ENCODE data around the gene FKRP.

FKRP gene

DNA sequence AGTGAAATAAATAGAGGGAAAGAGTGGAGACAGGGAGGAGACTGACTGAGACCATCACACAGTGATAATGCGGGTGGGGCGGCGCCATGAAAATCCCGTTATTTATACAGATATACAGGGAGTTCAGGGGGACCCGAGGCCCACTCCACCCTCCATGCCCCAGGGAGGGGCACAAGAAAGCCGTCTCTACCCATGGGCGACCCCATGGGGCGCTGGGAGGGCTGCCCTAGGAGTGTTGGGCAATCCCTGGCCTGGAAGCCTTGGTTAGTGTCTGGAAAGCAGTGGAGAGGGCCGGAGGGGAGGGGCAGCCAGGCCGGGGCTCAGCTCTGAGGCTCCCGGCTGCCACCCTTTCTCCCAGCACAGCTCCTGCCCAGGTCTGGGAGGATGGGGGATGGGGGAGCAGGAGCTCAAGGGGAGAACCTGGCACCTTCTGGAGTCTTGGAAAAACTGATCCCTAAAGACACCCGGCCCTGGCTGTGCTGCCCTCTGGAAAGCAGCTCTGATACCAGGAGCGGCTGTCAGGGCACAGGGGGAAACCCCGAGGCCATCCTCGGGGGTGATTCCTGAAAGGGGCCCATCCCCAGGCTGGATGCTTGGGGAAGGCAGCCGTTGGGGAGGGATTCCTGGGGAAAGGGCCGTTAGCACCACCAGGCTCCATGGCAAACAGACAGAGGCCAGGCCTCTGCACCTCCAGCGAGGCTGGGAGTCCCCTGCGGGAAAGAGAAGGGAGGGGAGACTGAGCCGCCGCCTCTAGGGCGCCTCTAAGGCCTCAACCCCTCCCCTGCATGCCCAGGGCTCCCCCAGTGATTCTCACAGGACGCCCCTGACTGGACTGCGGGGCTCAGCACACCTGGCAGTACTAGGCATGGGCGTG lies 26.0 kb upstream of the FKRP start:
- DNase-seq = no peak

DNA sequence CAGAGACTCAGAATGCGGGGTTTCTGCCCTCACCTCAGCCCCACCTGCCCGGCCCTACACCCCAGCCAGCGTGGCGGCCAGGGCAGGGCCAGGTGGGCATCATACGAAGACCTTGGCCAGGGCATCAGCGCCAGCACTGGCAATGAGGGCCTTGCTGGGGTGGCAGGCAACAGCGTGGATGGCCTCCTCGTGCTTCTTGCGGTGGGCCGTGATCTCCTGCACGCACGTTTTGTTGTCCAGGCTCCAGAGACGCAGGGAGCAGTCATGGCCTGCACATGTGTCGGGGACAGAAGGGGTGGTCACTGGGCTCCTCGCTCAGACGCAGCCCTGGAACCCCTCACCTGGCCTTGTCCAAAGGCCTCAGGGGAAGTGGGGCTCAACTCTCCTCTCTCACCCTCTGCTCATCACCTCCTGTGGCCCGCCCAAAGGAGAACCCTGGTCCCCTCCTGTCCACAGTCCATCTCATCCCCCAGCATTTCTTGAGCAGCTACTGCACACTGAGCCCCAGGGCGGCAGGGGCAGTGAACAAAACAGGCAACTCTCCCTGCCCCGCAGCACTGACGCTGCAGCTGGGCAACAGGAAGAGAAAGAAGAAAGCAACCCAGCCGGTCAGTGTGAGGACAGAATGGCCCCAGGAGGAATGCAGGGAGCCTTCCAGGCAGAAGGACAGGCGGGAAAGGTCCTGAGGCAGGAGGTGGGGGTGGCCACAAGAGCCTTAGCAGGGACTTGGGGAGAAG lies 25.2 kb upstream of the FKRP start:
- no peak for DNase-seq

DNA sequence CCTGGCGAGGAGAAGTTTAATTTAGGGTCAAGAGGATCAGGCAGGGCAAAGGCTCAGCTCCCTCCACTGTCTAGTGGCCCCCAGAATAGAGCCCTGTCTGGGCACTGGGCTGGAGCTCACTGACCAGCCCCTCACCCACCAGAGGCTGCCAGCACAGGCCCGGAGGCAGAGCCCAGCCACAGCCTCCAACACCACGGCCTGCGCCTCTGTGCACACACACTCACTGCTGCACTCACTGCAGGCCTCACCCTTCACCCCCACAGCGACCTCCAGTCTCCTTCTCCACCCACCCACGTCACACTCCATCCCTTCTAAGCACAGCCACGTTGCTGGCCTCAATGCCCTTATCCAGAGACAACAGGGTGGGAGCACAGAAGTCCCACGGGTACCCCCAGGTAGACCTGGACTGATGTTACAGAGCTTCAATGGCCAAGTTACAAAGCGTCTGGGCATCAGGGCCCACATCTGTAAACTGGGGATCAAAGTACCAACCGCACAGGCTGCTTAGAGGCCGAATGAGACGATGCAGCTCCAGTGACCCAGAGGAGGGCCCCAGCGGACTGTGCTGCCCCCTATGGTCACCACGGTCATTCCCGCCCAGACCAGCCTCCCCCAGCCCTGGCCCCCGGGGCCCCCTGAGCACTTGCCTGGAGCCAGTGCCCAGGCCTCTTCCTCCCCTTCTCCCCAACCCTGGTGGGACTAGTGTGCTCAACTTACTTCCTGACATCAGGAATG lies 24.4 kb upstream of the FKRP start:
- DNase-seq = no peak

DNA sequence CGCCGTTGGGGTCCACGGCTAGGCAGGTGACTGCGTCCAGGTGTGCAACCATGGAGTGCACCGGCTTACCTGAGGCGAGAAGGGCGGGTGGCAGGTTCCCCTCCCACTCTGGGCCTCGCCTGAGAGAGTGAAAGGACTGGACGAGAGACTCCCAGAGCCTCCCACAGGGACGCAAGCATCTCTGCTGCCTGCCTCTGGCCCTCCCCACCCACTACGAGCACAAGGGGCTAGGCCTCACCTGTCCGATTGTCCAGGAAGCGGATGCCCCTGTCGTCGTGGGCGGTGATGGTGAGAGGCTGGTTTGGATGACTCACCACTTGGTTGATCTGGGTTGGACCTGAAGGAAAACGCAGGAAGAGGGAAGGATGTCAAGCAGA lies 23.9 kb upstream of the FKRP start:
- no peak for DNase-seq

DNA sequence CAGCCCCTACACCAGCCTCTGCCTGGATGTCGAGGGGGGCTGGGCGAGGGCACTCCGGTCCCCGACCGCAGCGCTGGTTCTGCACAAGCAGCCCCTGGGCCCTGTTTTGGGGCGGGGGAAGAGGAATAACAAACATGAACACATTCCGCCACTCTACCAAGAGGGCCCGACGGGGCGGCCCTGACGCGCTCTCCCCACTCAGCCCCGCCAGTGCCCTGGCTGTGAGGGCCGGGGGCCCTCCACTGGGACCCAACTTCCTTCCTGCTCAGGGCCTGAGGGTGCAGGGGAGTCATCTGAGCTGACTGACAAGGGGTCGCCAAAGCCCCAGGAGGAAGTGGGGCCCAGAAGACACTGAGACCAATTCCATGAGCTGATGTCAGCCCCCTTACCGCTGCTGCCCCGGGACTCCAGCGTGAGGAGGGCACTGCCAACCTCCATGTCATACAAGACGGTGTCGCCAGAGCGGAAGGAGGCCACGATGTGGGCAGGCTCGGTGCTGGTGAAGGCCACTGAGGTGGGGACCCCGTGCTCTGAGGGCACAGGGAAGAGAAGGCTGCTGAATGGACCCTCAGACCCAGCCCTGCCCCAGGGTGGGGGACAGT lies 23.3 kb upstream of the FKRP start:
- no peak for DNase-seq

DNA sequence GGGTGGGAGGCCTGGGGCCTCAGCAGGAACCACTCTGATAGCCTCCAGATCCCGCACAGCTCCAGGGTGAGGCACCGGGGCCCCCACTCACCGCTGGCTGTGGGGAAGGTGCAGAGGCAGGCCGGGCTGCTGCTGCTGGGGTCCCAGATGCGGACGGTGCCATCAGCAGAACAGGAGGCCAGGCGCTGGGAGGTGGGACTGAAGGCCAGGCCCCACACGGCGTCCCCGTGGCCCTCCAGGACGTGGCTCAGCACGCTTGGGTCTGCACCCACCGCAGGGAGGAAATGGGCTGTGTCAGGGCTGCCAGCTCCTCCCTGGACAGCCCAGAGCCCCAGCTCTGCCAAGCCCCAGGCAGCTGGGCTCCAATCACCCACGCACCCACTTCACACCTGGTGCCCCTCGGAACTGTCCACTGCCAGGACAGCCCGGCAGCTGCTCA lies 22.8 kb upstream of the FKRP start:
- no peak for DNase-seq

DNA sequence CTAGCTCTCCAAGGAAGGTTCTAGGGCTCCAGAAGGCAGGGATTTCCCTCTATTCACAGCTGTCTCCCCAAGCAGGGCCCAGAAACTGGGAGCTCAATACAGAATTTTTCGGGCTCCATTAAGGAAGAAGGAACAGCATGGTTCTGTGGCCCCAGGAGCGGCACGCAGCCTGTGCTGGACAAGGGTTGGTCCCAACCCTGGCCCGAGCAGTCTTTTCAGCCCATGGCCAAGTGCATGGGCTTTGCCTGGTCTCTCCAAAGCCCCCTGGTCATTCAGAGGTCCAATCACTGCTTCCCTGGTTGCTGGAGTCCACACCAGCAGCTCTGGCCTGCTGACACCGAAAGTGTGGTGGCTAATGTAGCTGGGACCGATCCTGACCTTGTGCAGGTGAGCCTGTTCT lies 22.4 kb upstream of the FKRP start:
- no peak for DNase-seq

DNA sequence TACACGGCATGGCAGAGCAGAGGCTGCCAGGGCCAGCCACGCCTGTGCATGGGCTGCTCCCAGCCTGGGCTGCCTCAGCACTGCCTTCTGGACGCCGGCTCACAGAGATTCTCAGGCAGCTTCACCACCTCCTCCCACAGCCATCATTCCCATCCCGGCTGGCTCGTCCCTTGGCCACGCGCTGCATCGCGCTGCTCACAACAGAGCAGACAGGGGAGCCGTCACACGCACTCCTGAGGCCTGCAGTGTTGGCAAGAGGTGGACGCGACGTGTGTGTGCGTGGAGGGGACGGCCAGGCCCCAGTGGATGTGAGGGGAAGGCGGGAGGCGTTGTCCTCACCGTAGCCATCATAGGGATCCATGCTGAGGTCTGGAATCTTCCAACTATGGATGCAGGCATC lies 21.4 kb upstream of the FKRP start:
- DNase-seq = no peak

DNA sequence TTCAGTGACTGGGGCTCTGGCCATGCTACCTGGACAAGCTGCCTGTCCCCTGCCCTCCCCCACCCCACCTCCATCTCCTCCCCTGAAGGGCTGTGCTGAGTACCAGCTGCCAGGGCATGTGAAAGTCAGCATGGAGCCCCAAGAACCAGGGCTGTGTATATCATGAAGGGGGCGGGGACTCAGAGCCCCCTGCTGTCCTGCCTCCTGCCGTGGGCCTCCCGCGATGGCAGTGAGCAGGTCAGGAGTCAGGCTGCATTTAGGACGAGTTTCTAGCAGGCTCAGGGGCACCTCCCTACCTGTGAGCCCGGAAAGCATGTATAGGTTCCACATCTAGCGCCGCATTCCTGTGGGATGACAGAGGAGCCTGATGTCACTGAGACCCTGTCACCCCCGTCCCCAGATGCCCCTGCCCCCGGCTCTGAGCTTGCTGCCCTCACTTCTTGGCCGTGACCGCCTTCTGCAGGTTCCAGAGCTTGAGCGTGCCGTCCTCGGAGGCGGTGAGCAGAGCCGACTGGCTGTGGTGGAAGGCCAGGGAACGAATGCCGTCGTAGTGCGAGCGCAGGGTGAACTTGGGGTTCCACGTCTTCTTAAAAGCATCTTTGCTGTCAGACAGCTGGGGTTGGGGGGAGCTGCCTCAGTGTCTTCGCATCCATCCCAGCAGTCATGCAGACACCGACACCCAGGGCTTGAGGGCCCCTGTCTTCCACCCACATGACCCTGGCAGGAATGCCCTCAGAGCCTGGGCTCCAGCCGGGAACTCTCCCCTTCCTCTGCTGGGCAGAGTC lies 20.6 kb upstream of the FKRP start:
- no peak for DNase-seq

DNA sequence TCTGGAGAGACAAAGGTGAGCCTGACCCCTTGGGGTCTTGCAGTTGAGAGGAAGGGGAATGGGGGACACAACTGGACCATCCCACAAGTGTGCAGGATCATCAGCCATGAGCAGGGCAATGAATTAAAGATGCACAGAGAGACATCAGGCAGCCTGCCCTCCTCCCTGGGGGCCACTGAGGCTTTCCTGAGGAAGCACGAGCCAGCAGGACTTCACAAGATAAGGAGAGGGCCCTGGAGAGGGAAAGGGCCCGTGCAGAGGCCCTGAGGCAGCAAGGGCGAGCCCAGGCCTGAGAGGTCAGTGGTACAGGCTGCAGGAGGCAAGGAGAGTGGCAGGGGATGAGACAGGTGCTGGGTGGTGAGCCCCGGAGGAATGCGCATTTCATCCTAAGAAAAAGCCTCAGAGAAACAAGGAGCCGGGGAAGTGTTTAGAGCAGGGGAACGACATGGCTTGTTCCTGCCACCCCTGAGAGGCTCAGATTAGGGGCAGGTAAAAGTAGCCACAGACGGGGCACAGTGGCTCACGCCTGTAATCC lies 19.9 kb upstream of the FKRP start:
- DNase-seq = no peak

DNA sequence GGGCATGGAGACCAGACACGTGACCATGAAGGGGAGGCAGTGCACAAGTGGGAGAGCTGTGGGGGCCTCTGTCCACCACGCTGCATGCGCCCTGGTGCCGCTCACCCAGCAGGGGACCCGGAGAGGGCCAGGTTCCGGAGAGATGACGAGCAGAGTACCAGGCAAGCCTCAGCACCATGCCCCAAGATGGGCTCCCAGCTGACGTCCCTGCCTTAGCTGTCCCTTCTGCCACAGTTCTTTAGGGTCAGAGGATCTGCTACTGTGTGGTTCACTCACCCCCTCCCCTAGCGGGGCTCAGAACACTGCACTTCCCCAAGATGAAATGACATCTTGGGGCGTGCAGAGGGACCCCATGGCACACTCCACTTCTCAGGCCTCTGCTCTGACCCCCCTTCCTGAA lies 19.3 kb upstream of the FKRP start:
- DNase-seq = no peak

DNA sequence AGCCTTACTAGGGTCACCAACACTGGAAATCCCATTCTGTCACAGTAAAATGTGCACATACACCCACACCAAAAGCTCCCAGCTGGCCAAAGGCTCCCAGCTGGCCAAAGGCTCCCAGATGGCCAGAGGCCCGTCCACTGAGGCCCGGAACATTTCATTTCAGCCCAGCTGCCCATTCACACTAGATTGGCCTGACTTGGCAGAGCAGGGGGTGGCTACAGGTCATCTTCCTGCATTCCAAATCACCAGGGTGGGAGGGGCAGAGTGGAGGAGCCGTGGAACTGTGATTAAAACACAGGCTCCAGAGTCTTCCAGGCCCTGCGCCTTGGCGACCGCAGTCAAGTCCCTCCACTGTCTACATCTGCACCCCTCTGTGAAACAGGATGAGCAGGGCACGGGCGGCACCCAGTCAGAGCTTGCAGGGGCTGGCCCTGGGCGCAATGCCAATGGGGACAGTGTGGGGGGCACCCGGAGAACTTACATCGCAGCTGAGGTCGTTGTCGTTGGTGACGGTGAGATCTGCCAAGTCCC lies 18.8 kb upstream of the FKRP start:
- no peak for DNase-seq

DNA sequence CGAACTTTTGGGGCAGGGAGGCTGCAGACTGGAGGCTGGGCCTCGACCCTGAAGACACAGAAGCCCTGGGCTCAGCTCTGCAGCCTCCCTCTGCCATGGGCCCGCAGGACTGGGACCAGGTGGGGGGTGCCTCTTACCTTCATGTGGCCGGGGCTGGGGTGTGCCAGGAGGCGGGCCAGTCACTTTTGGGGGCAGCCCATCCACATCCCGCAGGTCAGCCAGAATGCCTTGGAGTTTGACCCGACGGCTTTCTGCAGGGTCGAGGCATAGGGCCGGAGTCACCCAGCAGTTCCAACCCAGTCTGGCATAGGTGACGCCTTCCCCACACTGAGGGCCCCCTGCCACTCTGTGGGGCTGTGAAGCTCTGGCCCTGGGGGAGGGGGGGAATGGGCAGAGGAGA lies 18.1 kb upstream of the FKRP start:
- no peak for DNase-seq

DNA sequence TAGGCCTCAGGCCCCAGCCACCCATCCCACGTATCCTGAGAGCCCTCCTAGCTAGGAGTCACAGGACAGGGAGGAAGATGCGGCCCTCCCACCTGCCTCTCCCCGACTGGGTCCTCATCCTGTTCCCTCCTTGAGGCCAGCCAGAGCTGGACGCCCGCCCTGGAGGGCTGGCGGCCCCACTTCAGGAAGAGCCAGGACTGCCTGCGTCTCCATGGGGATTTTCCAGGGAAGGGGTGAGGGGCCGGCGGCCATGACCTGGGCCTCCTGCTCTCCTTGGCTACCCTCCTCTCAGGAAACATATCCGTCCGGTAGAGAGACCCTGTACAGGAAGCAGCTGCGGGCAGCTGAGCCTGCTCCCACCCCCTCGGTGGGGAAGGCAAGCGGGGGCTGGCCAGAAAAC lies 17.6 kb upstream of the FKRP start:
- no peak for DNase-seq

DNA sequence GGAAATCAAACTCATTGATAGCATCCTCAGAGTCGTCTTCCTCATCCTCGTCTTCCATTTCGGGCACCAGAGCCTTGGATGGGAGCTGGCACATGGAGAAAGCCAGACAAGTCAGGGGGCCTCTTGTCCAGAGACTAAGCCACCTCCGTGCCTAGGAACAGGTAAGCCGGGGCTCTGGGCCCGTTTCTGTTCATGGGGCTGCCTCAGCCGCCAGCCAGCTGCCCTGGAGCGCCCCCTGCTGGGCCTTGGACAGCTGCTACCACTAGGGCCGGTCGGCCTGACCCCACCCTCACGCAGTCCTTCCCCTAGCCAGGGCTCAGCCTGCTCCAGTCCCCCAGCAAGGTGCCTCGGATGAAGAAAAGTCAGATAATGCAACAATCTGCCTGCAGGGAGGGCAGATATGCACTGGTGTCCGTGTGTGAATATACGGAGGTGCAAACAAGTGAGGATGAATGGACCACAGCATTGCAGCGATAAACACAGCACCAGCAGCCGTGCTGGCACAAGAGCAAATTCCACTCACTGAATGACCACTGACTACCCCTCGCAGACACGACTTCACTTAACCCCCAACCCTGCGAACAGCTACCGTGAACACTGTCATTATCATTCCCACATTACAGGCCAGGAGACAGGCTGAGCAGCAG lies 17.0 kb upstream of the FKRP start:
- no peak for DNase-seq

DNA sequence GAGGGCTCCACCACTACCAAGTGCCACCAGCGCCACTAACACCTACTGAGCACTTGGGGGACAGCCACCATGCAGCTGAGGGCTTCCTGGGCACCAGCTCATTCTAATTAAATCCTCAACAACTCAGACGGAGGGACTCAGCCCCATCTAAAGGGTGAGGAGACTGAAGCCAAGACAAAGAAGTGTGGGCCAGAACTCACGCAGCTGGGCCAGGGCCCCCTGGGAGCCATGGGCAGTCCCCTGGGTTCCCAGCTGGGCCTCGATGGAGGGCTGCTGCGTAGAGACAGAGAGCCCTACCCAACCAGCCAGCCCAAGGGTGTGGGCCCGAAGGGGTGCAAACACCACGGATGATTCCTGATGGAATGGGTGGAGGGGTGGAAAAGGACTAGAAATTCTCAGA lies 16.2 kb upstream of the FKRP start:
- no peak for DNase-seq

DNA sequence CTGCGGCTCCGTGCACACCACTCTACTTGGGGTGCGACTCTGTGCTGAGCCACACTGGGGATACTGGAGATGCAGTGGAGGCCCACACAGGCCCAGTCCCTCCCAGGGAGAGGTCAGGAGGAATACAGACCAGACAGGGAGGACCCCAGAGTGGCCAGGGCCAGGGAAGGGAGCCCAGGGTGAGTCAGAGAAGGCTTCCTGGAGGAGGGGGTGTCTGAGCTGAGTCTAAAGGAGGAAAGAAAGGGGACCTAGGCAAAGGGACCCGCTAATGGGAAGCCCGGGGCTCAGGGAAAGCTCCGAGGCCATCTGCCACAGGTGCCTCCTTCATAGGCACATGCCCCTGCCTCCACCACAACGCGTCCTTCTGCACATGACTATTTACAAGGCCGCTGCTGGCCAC lies 15.7 kb upstream of the FKRP start:
- no peak for DNase-seq

DNA sequence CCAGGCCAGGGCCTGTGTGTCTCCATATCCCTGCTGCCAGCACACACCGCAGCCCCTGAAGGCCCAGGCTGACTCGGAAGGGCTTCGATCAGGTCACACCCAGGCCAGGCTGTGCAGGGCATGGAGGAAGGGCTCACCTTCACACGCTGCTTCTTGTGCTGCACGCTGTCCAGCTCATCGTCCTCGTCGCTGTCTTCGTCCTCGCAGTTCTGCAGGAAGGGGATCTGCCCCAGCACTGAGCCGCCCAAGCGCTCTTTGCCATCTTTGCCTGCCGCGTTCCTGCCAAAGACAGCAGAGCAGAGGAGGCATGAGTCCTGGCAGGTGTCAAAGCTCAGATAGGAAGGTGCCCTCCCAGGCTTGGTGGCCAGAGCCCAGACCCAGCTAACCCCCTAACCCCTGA lies 15.3 kb upstream of the FKRP start:
- no peak for DNase-seq

DNA sequence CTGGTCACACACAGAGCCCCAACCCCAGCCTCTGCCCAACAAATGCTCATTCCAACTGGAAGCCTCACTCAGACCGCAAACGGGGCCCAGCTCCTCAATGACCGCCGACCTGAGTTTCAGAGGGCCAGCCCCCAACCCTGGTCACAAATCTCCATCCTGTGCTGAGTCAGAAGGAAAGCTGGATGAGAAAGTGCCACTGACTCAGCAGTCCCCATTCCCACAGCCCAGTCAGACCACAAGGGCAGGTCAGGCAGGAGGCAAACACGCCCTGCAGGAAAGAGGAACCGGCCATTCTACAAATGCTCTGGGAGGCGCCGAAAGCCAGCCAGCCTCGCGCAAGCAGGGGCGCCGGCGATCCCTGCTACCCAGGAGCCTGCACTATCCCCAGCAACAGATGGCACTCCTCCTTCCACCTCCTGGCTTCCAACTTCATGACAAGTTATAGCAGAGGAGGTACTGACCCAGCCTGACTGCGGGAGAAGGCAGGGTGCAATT lies 14.8 kb upstream of the FKRP start:
- DNase-seq = no peak

DNA sequence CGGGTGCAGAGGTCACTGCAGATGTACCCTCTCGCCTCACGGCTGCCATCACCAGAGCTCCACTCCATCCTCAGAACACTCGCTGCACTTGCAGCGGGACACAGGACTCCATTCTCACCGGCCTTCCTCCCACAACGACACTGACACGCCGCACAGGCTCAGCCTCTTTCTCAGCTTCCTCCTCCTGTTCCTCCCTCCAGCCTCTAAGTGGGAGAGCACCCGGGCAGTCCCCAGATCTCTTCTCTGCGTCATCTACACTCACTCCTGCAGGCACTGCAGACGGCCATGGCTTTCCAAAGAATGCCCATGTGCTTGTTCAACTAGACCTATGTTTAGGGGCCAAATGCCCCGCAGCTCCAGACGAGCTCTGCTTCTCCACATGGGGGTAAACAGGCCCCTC lies 14.3 kb upstream of the FKRP start:
- DNase-seq = no peak
